Omental fat pad (tissue), 4 donors: Measurements from ENCODE around the gene CNKSR1. TPM values are rescaled to one million over a fixed set of nuclear protein-coding genes. Genes with fewer than 3 reads are reported as not detected.

Experiments used
- ATAC-seq: fragments of 150-250 bp; one replicate; pipeline ENCODE4 v1.9.1; 2016; ENCODE audit warnings: mild to moderate bottlenecking, moderate library complexity; ENCODE audit not compliant: low FRiP score
- DNase-seq: peaks from one replicate; pipeline ENCODE4 v3.0.0-alpha.2; 2019; ENCODE audit warnings: low spot score
- total RNA-seq, 4 donors: library from RNA; depleted of rRNA; stranded (reverse); fragments of >200 nt; gene quantifications; one replicate each; pipeline ENCODE4 v1.1.0, GENCODE V29; 2016
- TF ChIP-seq, protein P1 (sequence below), 3 donors: fragments of 450-650 bp; IDR thresholded peaks; one replicate each; pipeline ENCODE4 v1.5.1; 2016 to 2017; ENCODE audit warnings: antibody characterized with exemption in 3 of 3, mild to moderate bottlenecking in 3 of 3, moderate library complexity in 2 of 3

The CNKSR1 gene
- total RNA-seq, 4 donors from 2014 or later = 0.75 to 6.0 (median 1.3) TPM

DNA sequence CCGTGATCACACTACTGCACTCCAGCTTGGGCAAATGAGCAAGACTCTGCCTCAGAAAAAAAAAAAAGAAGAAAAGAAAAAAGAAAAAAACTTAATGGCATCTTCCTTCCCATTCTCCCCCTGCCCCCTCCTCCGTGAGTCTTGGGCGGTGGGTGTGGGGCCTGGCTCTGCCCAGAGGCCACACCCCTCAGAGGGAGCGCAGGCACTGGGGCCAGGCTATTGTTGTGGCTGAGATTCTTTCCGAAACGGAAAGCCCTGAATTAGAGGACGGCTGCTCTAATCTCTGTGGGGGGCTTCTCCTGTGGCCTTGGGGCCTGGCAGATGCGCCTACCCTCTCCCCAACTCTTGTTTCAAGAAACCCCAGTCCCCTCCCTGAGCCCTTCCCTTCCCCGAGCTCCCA lies 22.5 kb upstream of the CNKSR1 start:
- DNase-seq (no peak), ATAC-seq (no peak)

DNA sequence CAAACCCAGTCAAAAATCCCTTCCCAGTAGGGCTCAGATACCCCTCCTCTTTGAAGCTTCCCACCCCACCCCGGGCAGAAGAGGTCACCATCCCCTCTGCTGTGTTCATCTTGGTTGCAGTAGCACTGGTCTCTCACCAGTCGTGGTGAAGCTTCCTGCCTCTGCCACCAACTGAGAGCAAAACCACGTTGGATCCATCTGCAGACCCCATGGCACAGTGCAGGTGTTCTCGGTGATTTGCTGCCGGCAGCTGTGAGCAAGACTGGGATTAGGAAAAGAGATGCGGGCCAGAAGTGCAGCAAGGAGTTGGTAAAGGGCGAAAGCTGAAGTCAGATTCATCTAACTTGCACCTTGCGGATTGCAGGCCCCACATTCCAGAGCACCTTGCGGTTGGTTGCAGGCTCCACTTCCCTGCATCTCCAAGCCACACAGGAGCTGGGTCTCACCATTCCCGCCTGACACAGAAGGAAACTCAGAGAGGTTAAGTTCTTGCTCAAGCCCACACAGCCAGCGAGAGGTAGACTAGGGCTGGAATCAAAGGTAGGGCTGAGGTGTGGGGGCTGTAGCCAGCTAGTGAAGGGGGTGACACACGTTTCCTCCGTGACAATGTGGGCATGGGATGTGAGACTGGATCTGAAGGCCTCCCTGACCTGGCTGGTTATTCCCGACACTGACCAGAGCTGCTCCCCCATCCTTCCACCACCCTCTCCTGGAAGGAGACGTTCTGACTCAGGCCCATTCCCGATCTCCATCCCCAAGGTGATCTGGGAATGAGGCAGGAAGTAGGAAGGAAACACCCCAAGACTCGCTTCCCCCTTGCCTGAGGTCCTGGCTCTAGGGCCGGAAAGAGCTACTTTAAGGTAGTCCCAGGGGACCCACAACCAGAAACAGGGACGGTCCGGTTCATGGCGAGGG lies 21.7 kb upstream of the CNKSR1 start:
- DNase-seq = no peak
- peak; percentile 45 for ATAC-seq
- TF ChIP-seq, protein P1, sequence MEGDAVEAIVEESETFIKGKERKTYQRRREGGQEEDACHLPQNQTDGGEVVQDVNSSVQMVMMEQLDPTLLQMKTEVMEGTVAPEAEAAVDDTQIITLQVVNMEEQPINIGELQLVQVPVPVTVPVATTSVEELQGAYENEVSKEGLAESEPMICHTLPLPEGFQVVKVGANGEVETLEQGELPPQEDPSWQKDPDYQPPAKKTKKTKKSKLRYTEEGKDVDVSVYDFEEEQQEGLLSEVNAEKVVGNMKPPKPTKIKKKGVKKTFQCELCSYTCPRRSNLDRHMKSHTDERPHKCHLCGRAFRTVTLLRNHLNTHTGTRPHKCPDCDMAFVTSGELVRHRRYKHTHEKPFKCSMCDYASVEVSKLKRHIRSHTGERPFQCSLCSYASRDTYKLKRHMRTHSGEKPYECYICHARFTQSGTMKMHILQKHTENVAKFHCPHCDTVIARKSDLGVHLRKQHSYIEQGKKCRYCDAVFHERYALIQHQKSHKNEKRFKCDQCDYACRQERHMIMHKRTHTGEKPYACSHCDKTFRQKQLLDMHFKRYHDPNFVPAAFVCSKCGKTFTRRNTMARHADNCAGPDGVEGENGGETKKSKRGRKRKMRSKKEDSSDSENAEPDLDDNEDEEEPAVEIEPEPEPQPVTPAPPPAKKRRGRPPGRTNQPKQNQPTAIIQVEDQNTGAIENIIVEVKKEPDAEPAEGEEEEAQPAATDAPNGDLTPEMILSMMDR (IDR thresholded peaks at IDR 0.05) = no peak

More for the DNA sequence above, 22.5 kb upstream of the CNKSR1 start:
- TF ChIP-seq, protein P1 (IDR thresholded peaks at IDR 0.05) = no peak

DNA sequence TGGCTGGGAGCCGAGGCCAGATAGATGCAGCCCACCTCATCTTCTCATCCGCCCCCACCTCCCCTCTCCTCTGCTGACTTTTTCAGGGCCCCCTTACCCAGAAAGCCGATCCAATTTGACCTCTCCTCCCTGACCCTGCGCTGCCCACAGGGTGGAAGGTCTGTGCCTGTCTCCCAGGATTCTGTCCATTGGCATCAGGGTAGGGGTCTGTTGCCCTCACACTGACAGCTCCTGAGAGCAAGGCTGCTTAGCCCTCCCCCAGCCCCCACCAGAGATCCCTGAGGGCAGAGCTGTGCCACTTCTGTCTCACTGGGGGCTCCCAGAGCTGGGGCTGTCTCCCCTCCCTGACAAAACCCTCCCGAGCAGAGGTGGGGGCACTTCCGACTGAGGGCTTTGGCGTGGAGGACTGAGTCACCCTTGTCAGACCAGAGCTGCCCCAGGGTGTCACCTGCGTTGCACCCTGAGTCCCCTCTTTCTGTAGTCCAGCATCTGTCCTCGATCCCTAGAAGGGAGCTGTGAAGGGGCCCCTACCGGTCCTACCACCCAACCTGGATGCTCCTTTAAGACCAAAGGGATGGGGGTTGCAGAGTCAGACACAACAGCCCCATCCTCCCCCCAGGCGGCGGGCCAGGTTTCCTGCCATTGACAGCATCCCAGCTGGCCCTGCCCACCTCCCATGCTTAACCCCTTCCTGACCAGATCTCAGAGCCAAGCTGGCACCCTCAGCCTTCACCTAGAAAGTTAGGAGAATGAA lies 20.8 kb upstream of the CNKSR1 start:
- ATAC-seq = no peak
- no peak for DNase-seq

DNA sequence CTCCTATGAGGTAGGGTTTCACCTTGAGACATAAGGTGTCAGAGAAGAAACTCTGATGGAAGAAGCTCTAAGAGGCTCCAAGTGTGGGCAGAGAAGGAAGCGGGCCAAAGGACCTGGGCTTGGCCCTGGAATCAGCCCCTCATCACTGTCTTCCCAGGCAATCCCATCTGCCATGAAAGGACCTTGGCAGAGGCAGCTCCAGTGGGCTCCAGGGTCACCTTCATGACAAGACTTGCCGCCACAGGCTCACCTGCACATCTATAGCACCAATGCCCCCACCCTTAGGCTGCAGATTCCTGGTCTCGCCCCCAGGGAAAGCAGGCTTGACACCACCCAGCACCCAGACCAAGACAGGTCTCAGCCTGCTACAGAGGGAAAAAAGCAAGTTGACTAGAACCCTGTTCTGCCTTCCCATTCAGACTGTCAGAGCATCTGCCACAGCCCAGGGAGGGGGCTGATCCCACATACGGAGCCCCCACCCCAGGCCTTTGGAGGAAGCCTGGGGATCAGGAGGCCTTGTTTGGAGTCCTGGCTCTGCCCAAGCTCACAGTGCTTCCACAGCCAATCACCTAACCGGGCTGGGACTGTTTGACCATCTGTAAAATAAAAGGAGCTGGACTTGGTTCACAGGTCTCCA lies 18.9 kb upstream of the CNKSR1 start:
- ATAC-seq (no peak), DNase-seq (no peak)
- TF ChIP-seq, protein P1 (IDR thresholded peaks at IDR 0.05) = no peak

More for the DNA sequence above, 20.8 kb upstream of the CNKSR1 start:
- TF ChIP-seq, protein P1 (IDR thresholded peaks at IDR 0.05) = no peak

DNA sequence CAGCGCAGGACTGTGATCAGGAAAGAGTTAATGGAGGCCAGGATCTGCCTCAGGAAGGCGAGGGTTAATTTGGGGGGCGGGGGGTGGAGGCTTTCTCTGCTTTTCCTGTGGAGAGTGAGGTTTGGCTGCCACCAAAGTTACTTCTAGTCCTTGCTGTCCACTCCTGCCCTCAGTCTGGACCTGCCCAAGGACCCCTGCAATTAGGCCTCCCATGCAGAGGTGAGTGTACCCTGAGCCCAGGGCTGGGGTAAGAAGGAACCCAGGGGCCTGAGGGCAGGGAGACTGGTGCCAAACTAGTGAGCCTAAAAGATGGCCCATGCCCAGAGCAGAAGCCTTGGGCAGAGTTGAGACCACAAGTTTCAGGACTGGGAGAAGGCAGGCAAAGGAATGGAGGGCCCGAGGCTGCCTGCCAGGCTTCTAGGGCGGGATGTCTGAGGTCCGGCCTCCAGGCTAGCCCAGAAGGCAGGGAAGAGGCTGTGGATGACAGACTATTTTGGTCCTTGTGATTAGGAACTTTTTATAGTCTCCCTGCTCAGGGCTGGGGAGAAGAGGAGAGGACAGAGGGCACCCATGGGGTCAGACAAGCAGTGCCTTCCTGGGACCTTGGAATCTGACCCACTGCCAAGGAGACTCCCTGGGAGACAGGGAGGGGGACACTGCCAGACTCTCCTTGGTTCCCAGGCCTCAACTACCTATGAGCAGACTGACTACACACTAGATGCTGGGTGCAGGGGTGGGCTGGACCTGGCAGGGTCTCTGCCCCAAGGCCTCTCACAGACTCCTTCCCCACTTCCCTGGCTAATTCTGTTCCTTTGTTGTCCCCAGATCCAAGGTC lies 18.2 kb upstream of the CNKSR1 start, which contains the start of gene FAM110D:
Gene FAM110D (plus strand): TSS at position 172 of the 835 bp plus-strand sequence. CDS start 2,213 bp downstream, outside the sequence.
- DNase-seq (no peak), ATAC-seq (no peak)
- TF ChIP-seq, protein P1 (IDR thresholded peaks at IDR 0.05) = no peak

DNA sequence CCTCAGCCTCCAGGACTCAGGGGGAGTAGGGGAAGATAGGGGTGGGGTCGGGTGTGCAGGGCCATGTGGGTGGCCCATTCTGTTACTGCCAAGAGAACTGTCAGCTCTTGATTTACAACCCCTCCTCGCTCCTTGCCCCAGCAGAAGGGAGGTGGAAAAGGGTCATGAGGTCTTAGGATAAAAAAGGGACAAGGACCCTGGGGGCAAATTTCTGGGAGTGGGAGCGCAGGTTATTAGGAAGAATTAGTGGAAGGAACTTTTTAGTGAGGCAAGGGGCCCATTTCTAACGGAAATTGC lies 17.6 kb upstream of the CNKSR1 start:
- TF ChIP-seq, protein P1 (IDR thresholded peaks at IDR 0.05) = no peak
- no peak for ATAC-seq
- DNase-seq = no peak
